HG02759 (cell line): Measurements from ENCODE around the gene APOBEC3H.

ENCODE experiments used
- ATAC-seq: cut with Tn5 transposase; IDR thresholded peaks from one replicate; pipeline ENCODE4 v1.9.1; 2021; ENCODE audit warnings: mild to moderate bottlenecking, moderate library complexity; ENCODE audit not compliant: unreplicated experiment

The APOBEC3H gene

DNA sequence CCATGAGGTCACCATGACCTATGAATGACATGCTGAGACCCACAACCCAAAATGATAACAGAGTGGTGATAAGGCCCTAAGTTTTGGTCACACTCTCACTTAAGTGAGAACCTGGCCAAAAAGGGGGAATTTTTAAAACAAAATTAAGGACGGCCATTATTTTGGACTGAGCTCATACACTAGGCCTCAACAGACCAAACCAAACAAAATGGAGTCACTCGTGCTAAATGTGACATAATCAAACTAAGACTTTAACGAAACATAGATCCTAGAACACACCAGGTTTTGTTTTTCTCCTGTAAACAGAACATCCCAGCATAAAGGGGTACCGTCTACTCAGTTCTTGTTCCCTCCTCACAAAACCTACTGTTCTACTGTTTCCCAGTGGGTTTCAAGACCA, 11.4 kb downstream of the APOBEC3H start:
- no peak for ATAC-seq

- no peak for ATAC-seq
These were observed 12.3 kb downstream of the APOBEC3H start for GRCh38 chr22:39109361-39109760.

- no peak for ATAC-seq
These were observed 13.9 kb downstream of the APOBEC3H start for GRCh38 chr22:39110631-39111561.

GRCh38 chr22:39114112-39114511, 17.1 kb downstream of the APOBEC3H start:
- ATAC-seq: no peak

GRCh38 chr22:39115570-39115969, 18.5 kb downstream of the APOBEC3H start:
- ATAC-seq: no peak

DNA sequence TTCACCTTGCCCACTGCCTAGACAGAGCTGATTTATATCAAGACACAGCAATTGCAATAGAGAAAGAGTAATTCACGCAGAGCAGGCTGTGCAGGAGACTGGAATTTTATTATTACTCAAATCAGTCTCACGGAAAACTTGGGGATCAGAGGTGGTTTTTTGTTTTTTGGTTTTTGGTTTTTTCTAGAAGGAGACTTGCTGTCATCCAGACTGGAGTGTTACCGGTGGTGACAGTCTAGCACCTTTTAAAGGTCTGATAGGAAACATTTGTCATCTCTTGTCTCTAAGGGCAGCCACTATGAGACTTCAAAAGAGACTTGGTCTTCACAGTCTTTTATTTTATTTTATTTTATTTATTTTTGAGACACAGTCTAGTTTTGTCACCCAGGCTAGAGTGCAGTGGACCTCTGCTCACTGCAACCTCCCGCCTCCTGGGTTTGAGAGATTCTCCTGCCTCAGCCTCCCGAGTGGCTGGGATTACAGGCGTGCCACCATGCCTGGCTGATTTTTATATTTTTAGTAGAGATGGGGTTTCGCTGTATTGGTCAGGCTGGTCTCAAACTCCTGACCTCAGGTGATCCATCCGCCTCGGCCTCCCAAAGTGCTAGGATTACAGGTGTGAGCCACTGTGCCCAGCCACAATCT, 19.1 kb downstream of the APOBEC3H start:
- no peak for ATAC-seq

- peak; percentile 44 for ATAC-seq
These were observed 20.6 kb downstream of the APOBEC3H start for GRCh38 chr22:39117585-39118191.

- no peak for ATAC-seq
These were observed 23.9 kb downstream of the APOBEC3H start for GRCh38 chr22:39120983-39121382.

- ATAC-seq: no peak
These were observed 25.9 kb downstream of the APOBEC3H start for GRCh38 chr22:39122772-39123470.

DNA sequence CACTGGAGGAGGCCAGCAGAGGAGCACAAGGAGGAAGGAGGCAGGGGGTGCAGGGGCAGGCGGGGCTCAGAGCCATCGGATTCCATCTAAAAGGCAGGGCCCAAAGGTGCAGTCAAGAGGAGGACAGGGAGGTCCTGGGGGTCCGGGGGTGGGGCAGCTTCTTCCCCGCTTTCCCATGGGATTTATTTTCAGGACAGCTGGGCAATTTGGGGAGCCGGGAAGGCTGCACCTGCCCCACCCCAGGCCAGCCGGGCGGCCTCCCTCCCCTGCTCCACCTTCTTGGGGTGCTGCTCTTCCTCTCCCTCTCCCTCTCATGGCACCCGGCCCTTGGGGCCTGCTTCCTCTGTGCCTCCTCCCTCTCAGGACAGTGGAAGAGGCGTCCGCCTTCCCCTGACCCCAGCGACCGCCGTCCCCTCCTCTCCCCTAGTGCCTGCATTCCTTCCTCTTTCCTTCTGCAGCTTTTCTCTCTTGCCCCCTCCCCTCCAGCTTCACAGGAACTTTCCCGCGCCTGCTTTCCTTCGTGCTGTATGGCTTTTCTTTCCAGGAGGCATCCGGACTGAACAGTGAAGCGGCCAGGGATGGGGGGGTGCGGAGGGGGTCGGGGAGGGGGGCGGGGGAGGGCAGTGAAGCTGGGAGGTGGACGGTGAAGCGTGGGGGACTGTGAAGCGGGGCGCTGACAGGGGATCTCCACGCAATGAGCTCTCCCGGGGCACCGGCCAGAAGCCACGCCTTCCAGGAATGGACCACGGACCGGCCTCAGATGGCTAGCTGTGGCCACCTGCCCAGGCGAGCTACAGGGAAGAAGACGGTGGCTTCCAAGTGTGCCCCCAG, 26.9 kb downstream of the APOBEC3H start:
- ATAC-seq: no peak

GRCh38 chr22:39125622-39126021, 28.6 kb downstream of the APOBEC3H start:
- ATAC-seq: no peak

DNA sequence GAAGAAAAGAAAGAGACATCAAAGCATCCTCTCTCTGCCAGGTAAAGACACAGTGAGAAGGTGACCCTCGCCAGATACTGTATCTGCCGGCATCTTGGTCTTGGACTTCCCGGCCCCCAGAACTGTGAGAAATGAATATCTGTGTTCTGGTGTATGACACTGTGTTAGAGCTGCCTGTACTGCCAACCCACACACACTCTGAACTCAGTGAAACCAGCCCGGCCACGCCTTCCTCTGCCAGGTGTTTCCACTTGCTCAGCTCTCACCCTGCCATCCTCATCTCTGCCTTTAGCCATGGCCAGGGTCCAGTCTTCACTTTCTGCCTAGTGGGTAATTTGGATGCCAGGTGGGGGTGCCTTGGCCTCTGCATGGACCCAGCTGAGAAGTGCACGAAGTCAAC, 31.5 kb downstream of the APOBEC3H start:
- ATAC-seq: no peak

GRCh38 chr22:39129081-39129480, 32.0 kb downstream of the APOBEC3H start:
- ATAC-seq: no peak

GRCh38 chr22:39129746-39130145, 32.7 kb downstream of the APOBEC3H start:
- ATAC-seq: no peak

GRCh38 chr22:39130152-39130704, 33.2 kb downstream of the APOBEC3H start:
- no peak for ATAC-seq

DNA sequence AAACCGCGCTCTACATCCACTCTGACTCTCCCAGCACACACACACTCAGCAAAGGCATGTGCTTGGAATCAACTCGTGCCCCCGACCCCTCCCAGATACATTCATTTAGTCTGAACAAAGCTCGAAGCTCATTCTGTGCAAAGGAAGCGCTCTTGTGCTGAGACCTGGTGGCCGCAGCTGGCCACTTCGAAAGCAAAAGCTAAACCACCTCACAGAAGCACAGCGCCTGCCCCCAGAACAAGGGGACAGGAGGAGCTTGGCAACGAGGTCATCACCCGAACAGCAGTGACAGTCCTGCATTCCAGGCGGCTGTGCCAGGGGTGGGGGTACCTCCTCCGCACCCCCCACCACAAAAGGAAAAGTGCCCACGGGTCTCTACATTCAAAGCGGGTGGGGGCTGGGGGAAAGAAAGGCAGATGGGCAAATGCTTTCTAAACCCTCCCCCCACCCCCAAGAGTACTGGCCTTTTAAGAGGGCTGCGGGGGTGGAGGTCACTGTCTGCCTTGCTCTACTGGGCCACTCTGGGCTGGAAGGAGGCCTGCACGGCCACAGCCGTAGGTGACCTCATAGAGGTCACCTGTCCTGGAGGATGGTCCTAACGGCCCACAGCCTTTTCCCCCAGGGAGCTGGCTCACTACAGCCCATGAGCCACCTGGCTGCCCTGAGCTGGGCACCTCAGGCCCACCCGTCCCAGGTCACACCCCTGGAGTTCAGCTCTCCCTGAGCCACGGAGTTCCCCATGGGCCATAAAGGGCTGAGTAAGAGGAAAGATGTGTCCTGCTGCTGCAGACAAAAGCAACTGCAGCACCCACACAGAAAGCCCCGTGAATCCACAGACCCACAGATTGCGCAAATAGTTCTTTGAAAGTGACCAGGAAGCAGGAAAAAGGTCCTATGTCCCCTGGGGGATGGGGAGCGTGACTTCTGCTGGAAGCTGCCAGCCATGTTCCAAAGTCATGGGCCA, 34.1 kb downstream of the APOBEC3H start:
- ATAC-seq: no peak

DNA sequence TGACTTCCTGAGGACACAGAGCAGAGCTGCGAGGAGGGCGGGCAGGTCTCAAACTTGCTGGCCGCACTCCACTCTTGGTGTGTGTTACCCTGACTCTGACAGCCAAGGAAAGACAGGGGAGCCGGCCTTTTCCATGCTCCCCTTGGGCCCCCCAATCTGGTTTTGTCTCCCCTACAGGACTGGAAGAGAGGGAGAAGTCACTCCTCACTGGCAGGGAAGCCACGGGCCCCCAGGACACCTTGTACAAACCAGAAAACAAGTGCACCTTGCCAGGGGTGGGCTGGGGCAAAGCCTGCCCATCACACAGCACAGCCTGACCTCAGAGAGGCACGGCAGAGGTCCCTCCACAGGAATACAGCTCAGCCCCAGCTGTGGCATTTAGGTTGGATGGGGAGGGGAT, 35.2 kb downstream of the APOBEC3H start:
- no peak for ATAC-seq

DNA sequence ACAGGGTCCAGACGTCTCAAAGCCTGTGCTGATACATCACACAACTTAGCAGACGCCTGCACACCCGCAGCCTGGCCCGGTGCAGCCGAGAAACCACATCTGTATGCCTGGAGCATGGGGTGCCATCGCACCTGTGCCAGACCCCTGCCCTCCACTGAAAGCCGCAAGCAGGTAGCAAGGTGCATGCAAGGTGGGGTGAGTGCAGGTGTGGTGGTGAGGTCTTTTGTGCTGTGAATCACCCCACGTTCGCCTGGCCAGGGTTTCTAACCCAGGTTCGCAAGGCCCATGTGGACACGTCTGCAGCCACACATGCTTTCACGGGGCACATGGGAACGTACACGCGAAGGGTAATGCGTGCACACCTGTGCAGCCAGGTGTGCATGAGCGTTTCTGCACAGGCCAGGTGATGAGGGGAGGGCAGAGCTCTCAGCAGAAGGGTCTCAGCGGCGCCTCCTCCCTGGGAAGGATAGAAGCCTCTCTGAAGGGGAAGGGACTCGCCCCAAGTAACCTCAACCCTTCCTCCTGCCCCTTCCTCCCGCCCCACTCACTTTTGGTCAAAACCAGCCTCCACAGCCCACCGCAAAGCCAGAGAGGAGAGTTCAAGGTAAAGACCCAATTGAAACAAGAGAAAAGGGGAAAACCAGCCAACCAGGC, 36.0 kb downstream of the APOBEC3H start:
- no peak for ATAC-seq
